Activated T-helper 9 cell treated with anti-CD3 and anti-CD28 coated beads, Interleukin-2, amount 50 U/mL, for 16 hours (primary cell): ENCODE data around the gene ZDHHC22.
A peak's percentile ranks its signal among the peaks of the same experiment; 100 is the strongest.

Experiments
- DNase-seq: peaks from one replicate; pipeline ENCODE4 v3.0.0-alpha.2; 2020; ENCODE audit warnings: low read depth

ZDHHC22 gene

DNA sequence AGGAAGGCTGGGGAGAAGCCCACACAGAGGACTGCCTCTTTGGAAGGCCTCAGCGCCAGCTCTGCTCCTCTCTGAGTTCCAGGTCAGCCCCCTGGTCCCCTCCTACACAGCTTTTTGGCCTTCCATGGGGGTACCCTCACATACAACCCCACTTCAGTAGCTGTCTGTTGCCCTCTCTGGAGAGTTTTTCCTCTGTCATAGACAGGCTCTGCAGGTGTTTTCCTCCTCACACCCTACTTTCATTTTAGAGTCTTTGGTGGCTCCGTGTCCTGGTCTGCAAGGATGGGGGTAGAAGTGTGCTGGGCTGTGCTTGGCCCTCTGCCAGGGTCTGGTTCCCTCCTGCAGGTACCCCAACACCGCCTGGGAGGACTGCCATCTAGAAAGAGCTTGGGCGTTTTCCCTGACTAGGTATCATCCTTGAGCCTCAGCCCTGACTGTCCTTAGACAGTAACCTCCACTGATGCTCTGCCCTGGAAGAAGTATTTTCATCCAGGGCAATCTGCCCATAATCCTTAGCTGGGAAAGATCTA lies 15.1 kb downstream of the ZDHHC22 start:
- no peak for DNase-seq

- no peak for DNase-seq
Measured at GRCh38 chr14:77125823-77126325, 15.7 kb downstream of the ZDHHC22 start.

GRCh38 chr14:77125281-77125801 lies 16.2 kb downstream of the ZDHHC22 start:
- DNase-seq: no peak

GRCh38 chr14:77124345-77125280 lies 17.0 kb downstream of the ZDHHC22 start:
- DNase-seq: peak; percentile 65

DNA sequence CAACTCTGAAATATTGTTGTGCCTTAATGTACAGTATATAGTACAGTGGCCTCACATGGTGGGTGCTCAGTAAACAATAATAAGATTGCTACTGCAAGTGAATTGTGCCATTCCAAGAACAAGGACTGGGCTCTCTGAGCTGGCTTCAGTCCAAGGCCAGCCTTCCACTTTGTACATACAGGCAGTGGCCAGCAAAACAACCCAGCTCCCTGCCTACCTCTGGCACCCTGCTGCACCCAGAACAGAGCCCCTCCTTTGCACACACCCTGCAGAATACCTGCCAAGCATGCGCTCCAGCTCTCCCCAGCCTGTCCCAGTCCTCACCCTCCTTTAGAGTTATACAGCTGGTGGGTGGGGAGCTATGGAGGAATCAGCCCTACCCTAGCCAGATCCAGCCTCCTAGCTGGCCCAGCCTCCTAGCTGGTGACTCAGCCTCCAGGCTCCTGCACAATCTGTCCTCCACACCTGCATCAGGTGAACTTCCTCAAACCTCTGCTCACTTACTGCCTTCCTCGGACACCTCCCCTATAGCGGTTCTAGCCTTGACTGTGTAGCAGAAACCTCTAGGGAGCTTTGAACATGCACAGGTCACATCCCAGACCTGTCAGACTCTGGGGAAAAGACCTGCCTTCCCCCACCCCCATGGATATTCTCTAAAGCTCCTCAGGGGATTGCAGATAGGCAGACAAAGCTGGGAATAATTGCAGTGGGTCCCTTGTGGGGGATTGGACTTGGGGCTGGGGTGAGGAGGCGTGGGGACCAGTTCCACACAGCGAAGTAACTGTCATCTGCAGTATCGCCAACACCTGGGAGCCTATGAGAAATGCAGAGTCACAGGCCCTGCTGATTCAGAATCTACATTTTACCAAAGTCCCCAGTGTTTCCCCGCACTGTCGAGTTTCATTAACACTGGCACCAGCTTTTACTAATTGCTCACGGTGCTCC lies 17.9 kb downstream of the ZDHHC22 start:
- DNase-seq: no peak

DNA sequence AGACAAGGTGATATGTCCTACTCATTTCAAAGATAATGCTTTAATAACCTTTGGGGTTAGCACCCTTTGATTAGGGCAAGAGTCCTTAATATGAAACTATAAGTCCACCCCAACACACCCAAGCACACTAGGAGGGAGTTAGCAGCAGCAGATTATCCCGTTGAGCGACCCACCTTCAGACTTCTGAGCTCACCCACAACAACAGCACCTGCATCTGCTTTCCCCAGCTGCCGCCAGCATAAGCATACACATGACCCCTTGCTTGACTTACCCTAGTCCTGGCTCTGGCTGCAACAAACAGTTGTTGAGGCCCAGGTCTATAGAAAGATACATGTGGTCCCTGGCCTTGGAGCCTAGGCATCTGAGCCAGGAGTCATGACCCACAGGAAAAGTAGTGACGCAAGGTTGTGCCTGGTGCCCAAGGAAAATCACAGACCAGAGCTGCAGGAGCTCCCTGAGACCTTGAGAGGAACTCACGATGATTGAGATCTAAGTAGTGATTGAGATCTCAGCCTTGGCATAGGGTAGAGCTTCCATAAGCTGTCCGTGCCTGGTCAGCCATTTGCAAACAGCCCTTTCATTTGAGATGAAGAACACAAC lies 19.0 kb downstream of the ZDHHC22 start:
- DNase-seq: no peak

DNA sequence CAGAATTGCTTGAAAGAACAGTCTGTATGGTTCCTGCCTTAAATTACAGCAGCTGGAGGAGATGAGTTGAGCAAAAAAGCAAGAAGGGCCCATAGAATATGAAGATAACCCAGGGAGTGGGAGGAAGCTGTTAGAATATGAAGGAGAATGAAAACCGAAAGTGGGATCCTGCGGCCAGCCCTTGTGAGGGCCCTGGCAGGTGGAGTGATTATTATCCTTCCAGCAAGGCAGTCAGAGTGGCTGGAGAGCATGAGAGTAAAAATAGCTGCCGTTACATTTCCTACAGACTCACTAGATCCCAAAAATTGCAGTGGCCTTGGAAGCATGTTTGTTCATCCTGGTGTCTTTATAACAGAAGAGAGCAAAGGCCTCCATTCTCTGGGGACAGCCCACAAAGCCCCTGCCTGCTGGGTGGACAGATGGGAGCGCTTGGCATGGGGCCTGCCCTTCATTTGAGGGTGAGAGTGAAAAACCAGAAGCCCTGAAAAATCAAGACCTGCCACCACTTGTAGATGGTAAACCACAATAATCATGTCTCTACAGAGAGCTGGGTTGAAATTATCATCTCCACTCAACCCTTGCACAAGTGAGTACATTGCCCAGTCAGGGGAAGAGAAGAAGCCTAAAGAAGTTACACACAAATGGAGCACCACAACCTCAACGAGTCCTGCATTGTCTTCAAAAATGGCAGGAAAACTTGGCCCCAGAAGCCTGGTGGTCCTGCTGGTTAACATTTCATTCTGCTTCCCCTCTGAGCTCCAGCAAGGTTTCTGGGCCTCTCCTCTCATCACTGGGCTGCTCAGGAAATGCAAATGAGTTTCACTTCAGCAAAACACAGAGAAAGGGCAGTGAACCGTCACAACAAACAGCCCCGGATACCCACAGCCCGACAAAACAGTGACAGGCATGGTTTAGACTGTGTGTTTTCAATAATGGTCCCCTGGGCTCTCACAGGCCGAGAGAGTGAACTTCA lies 20.5 kb downstream of the ZDHHC22 start:
- no peak for DNase-seq

GRCh38 chr14:77119851-77120250 lies 21.7 kb downstream of the ZDHHC22 start:
- DNase-seq: no peak

- DNase-seq: no peak
Measured at GRCh38 chr14:77116172-77116817, 25.3 kb downstream of the ZDHHC22 start.

DNA sequence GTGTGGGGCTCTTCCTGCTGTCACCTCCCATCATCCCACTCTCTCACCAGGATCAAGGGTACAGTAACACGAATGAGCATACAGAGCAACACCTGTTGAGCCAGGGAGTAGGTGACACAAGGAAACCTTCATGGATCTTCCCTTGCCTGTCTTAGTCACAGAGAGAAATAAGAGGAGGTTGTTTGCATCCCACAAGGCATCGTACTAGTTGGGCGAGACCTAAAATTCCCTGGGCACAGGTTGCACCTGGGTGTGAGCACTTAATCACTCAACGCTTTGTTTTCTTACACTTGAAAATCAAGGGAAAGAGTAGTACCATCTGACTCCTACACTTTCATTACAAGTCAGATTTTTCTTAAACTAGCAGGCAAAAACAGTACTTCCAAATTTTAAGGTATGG lies 27.0 kb downstream of the ZDHHC22 start:
- no peak for DNase-seq

GRCh38 chr14:77113644-77114043 lies 27.9 kb downstream of the ZDHHC22 start:
- no peak for DNase-seq

DNA sequence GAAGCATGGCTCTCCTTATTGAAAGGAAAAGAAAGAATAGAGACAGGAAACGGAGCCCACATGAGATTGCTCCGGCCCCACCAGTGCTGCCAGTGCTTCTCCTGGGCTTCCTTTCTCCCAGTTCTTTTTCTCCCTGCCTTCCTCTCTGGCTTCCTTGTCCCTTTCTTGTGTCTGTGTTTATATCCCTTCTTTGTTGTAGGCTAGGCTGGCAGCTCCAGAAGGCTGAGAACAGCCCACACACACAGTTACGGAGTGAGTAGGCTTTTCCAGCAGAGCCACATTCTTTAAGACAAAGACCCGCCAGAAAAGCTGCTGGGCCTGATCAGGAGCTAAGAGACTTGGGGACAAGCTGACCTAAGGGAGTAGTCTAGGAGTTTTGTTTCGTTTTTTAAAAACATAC lies 30.6 kb downstream of the ZDHHC22 start:
- DNase-seq: no peak

- no peak for DNase-seq
Measured at GRCh38 chr14:77110286-77110685, 31.3 kb downstream of the ZDHHC22 start.

GRCh38 chr14:77109656-77110055 lies 31.9 kb downstream of the ZDHHC22 start:
- no peak for DNase-seq

DNA sequence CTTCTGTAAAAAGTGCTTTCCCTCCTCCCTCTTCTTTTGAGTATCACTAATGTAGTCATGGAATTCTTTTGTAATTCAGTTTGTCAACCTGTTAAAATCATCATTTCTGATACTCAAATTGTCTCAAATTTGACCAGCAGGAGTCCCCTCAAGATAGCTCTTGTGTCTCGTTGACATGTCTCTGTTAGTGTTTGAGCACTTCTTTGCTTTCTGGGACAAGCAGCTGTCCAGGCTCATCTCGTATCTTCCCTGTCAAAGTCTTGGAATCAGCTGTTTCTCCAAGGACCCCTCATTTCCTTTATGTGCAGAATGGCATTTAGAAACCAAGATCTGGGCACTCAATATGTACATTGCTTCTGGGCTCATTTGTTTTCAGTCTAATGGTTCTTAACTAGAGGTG lies 32.8 kb downstream of the ZDHHC22 start:
- DNase-seq: no peak

DNA sequence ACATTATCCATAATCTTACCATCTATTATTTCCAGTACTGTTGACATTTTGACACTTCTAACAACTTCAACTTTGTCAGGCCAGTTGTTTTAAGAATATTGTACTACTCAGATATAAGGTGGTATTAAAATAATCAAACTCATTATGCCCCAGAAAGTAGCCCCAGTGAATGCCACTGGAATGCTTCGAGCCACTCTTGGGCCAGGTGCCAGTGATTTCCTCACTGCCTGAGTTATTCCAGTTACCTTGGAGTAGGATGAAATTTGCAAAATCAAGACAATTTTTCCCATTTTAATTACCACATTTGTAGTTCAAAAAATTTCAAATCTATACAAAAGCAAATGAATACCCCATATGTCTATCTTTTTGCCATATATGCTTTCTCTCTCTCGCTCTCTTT lies 34.4 kb downstream of the ZDHHC22 start:
- no peak for DNase-seq

DNA sequence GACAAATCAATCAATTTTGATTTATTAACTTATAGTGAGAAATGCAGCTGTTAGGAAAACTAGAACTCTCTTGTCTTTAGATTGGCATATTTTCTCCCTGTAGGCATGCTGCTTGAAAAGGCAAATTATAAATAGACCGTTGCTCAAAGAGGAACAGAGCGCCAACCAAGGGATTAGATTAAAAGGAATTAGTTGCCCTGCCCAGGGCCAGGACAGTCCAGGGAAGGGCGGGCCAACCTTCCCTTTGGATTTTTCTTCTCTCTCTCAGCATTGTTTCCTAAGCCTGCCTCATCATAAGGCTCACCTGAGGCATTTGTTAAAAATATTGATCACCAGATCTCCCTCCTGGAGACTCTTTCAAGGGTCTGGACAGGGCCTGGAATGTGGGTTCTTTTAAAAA lies 34.9 kb downstream of the ZDHHC22 start:
- no peak for DNase-seq

GRCh38 chr14:77105145-77105939 lies 36.2 kb downstream of the ZDHHC22 start:
- DNase-seq: no peak

DNA sequence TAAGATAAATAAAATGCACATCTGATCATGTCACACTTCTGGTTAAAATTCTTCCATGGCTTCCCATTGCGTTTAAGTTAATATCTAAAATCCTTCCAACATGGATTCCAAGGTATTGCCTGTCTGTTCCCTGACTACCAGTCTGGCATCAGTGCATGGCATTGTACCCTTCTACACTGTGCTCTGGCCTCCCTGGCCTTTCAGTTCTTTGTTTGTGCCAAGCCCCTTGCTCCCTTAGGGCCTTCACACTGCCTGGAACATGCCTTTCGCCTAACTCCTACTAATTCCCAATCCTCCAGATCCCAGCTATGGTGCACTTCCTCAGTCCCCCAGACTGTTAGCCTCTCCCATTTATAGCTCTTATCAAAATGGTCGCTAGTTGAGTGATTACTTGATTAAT lies 37.2 kb downstream of the ZDHHC22 start:
- no peak for DNase-seq
